ENCODE results near the gene SCAMP4.

GRCh38 chr19:1902923-1903322 is 2.3 kb upstream of the SCAMP4 start:
- TF ChIP-seq CTCF (conservative IDR thresholded peaks at IDR 0.05; ENCODE audit: low read depth in 2 of 2): no peak
- no peak for TF ChIP-seq ZNF114 (CRISPR knock-in tag; IDR thresholded peaks at IDR 0.05)
- no peak for TF ChIP-seq REST (IDR thresholded peaks at IDR 0.05; ENCODE audit: unreplicated experiment)

Data from GM23338 (cell line).